Inferior parietal cortex (tissue), 1 donor: Measurements from ENCODE around the gene UST.

Experiments
- DNase-seq: peaks from one replicate; pipeline ENCODE4 v3.0.0-alpha.2; 2016; ENCODE audit errors: extremely low spot score

The UST gene, protein sequence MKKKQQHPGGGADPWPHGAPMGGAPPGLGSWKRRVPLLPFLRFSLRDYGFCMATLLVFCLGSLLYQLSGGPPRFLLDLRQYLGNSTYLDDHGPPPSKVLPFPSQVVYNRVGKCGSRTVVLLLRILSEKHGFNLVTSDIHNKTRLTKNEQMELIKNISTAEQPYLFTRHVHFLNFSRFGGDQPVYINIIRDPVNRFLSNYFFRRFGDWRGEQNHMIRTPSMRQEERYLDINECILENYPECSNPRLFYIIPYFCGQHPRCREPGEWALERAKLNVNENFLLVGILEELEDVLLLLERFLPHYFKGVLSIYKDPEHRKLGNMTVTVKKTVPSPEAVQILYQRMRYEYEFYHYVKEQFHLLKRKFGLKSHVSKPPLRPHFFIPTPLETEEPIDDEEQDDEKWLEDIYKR

DNA sequence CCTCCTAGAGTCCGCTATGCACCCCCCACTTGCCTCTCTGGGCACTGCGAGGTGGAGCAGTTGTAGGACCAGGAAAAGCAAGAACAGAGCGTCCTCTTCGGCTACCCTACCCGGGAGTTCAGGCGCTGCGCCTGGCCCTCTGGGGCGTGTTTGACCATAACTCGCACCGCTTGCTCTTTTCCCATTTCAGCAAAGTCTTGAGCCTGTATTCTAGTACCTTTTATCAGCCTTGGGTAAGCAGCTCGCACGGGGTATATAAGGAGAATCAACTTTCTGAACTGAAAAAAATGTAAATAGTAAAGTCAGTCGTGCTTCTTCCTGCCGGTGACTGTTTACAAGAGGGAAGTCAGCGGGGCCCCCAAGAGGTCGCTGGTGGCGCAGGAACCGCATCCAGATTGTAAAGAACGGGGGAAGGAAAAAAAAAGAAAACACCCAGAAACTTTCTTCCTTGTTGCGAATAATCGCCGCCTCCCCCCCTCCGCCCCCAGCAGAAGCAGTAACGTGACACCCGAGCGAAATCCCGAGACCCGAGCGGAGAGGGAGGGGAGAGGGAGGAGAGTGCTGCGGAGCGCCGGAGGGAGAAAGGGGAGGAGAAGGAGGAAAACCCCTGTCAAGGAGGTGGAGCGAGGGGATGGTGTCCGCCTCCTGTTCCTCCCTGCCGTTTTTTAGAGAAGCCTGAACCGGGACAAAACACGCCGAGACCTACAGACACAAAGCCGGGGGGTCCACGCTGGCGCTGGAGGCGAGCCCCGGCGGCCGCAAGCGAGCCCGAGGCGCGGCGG lies at the start of gene UST:
Gene UST, plus strand, starts transcription at position 668 of the 782 bp plus-strand sequence. CDS start 401 bp downstream, outside the sequence.
- DNase-seq: no peak

- DNase-seq: no peak
Measured at GRCh38 chr6:148697895-148698440, 48.9 kb upstream of the UST start.

DNA sequence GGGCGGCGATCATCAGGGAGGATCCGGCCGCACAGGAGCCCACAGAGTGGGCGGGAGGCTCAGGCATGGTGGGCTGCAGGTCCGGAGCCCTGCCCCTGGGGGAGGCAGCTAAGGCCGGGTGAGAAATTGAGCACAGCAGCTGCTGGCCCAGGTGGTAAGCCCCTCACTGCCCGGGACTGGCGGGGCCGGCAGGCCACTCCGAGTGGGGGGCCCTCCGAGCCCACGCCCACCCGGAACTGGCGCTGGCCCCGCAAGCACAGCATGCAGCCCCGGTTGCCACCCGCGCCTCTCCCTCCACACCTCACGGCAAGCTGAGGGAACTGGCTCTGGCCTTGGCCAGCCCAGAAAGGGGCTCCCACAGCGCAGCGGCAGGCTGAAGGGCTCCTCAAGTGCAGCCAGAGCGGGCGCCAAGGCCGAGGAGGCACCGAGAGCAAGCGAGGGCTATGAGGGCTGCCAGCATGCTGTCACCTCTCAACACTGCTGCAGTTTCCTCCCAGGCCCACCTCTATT lies 48.1 kb upstream of the UST start:
- no peak for DNase-seq

GRCh38 chr6:148700047-148700715 lies 46.6 kb upstream of the UST start:
- DNase-seq: no peak

- no peak for DNase-seq
Measured at GRCh38 chr6:148700741-148701311, 46.0 kb upstream of the UST start.

DNA sequence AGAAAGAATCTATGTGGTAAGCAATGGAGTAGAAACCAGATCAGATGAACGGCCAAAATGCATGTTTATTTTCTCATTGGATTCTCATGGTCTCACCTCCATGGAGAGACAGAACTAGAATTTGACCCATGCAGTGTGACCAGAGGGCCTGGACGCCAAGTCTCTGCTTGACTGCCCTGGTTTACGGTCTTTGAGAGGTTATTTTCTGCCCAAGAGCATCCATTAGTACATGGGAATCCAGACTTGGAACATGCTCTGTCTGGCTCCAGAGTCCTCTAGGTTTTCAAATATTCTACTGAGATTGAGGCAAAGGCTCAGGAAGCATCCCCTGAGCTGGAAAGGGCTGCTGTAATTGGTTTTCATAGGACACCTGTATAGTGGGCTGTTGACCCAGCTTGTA lies 45.5 kb upstream of the UST start:
- no peak for DNase-seq

DNA sequence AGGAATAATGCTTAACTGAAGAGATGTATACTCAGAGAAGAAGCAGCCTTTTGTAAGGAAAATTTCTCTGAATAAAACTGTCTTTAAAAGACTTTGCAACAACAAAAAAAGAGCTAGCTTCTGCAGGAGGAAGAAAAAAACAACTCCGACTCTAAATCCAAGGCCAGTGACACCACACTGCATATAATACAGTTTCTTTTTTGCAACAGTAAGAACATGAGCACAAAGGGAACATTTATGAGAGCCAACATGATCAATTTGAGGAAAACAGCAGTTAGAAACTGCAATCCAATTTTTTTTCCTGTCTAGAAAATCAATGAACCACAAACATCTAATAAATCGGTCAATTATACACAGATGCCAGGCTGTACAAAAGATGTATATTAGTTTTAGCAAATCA lies 42.9 kb upstream of the UST start:
- DNase-seq: no peak

DNA sequence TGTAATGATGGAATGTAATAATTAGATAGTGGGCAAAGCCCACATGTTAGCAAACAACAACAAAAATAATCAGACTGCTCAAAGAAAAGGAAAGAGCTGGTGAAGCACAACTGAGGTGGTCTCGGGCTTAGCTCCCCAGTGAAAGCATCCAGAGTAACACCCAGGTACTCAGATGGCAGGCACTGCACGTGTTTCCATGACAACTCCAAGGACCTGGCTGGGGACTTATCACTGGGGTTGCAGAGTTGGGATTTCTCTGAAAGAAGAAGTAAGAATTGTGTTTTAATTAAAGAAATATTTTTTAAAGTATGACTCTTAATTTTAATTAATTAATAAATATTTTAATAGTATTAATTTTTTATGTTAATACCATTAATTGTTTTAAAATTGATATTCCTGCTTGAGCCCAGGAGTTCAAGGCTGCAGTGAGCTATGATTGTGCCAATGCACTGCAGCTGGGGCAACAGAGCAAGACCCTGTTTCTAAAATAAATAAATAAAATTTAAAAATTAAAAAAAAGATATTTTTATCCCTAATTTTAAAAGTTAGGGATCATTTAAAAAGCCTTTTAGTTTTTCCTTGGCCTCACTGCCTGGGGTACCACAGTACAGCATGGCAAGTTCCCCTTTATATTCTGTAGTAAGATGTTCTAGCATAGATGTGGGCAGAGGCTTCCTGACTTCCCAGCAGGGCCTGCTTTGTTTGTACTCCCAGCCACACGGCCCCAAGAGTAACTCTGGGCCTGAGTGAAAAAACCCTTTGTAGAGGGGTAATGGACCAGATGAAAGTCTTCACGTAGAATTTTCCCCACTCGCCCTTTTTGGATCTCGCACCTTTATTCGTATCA lies 42.2 kb upstream of the UST start:
- no peak for DNase-seq

GRCh38 chr6:148708707-148709106 lies 38.1 kb upstream of the UST start:
- no peak for DNase-seq

DNA sequence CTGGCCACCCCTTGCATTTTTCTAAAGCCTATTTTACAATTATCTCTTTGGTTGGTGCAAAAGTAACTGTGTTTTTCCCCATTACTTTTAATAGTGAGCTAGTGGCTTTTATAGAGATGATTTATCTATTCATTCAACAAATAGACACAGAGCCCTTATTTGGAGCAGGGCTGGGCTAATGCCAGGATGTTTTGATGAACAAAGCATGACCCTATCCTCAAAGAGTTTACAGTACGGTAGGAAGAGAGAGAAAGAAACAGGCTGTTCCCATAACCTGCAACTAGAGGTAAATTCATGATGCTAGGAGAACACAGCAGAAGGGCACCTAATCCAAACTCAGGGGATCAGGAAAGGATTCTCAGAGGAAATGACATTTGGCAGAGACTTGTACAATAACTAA lies 37.3 kb upstream of the UST start:
- no peak for DNase-seq

GRCh38 chr6:148711833-148712654 lies 34.8 kb upstream of the UST start:
- DNase-seq: no peak

DNA sequence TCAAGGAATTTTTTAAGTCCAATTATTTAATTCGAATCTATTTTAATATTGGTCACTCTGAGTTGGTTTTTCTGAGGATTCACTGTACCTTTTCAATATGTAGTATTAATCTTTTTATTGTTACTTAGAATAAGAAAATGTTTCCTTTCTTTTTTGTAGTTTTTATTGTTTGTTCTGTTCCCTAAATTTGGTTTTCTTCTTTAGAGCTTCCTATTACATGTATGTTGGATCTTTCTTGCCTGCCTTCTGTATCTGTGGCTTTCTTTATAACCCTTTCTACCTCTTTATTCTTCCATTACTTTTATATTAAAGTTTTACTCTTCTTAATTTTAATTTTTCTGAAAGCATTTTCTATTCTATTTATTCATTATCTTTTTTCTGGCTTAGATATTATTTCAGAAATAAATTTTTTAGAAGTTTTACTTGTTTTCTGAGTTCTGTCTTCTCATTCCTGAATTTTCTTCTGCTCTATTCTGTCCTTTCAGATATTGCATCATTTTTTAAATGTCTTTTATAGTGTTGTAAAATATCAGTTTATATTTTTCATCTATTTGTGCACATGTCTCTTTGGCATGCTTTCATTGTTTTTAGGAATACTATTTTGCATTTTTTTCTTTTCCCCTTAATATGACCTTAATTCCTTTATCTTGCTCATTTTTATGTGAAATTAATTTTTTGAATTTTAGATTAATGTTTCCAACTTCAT lies 33.6 kb upstream of the UST start:
- DNase-seq: no peak

DNA sequence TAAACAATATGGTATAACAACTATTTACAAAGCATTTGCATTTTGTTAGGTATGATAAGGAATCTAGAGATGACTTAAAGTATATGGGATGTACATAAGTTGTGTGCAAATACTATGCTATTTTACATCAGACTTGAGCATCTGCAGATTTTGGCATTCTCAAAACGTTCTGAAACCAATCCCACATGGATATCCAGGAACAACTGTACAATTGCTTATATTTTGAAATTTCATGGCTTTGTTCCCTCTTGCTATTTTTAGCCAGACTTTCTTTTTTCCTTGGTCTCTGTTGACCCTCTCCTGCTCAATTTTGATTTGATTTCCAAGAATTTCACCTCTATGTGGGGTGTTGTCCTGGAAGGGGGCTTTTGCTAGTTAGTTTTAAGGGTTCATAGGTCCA lies 32.9 kb upstream of the UST start:
- DNase-seq: no peak

DNA sequence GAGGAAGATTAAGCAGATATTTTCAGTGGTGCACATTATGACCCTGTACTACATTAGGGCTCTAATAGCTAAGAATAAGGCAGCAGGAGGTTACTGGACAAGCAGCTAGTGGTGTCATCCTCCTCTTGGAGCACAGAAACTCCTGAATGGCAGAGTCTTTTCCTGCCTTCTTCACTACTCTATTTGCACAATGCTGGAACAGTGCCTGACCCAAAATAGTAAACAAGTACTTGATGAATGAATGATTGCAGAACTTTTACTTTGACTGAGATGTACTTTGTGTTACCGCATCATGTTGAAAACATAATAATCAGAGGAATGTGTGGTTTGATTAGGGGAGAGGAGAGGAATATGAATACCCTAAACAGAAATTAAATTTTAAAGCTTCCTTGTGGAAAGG lies 30.0 kb upstream of the UST start:
- DNase-seq: no peak

DNA sequence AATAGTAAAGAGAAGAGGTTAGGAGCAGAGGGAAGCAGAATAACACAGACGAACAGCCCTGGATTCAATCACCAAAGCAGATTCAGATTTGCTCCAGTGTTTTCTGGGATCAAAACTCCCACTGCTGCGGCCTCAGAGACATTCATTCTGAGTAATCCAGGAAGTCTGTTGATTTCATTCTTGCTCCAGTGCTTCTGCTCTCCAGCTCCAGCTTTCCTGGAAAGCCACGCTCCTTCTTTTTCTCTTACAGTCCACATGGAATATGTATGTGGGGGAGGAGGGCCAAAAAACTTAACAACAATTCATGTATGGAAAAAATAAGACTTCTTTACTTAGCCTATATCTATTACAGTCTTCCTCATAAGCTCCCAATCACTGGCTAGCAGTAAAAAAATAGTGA lies 26.4 kb upstream of the UST start:
- no peak for DNase-seq

DNA sequence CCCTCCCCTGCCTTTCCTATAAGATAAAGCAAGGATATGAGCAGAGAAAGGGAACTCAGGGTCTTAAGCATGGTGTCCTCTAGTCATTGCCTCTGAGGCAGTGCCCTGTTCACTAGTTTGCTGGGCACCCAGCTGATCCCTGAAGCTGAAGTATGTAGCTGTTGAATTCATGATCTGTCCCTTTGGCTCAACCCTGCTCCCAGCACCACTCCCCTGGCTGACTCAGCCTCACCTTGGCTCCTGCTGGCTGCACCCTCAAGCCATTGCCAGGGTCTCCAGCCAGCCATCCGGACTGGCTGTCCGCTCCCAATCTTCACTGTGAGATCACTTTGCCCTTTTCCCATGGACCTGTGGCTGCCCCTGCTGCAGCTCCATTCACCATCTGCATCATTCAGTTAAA lies 25.9 kb upstream of the UST start:
- DNase-seq: no peak

DNA sequence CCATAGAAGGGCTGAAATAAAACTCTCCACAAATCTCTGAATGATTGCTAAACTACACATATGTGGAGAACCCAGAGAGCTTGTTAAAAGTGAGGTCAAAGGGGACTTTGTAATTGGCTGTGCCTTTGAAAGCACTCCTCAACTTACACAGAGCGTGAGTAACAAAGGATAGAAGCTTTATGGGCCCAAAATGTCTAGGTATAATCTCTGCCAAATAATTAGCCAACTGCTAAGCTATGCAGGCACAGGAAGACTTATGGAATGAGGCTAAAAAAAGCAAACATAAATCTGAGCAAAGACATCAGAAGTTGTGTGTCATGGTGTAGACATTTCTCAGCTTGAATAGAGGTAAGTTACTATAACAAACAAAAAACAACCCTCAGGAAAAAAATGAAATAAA lies 23.3 kb upstream of the UST start:
- DNase-seq: no peak

GRCh38 chr6:148724428-148724827 lies 22.4 kb upstream of the UST start:
- DNase-seq: no peak

- DNase-seq: no peak
Measured at GRCh38 chr6:148727104-148727503, 19.7 kb upstream of the UST start.
